ENCODE results near the gene CROCC2. TPM values are rescaled to one million over a fixed set of nuclear protein-coding genes. Genes with fewer than 3 reads are reported as not detected.

CROCC2 gene
- total RNA-seq, 1 donor from 2014 or later: 0.49 TPM

- no peak for TF ChIP-seq CTCF (IDR thresholded peaks at IDR 0.05)
- no peak for TF ChIP-seq POLR2A (IDR thresholded peaks at IDR 0.05)
- TF ChIP-seq POLR2AphosphoS5 (IDR thresholded peaks at IDR 0.05; ENCODE audit: insufficient read depth in 1 of 2, low read depth in 1 of 2): no peak
- intact Hi-C loops (cut with DNase I): no loop called here
Observed at GRCh38 chr2:240861547-240861946, 44.6 kb upstream of the CROCC2 start.

DNA sequence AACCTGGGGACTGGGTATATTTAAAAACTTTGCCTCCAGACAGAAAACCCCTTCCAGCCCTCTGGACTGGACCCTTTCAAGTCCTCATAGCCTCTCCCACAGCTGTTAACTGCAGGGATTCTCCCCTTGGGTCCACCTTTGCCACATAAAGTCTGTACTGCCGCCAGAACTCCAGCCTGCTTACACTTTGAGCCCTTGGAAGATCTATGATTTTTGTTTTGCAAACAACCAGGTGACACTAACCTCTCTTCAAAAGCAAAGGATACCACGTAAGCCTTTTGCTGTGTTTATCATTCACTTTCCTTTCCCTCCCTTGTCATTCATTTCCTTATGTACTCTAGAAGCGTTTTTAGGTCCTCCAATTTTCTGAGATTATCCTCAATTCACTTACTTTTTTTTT lies 41.7 kb upstream of the CROCC2 start:
- Histone ChIP-seq H3K4me3 (no peak overlapping the region), H3K4me1 (no peaks in the 10 kb centered on the region), H3K9me3 (no peaks in the 10 kb centered on the region), H3K36me3 (no peaks in the 10 kb centered on the region), H3K27me3 (no peaks in the 10 kb centered on the region), H3K27ac (no peak overlapping the region)
- TF ChIP-seq POLR2A (IDR thresholded peaks at IDR 0.05) (no peak), POLR2AphosphoS5 (IDR thresholded peaks at IDR 0.05; ENCODE audit: insufficient read depth in 1 of 2, low read depth in 1 of 2) (no peak), CTCF (IDR thresholded peaks at IDR 0.05) (no peak)
- no peak for DNase-seq (ENCODE audit: extremely low spot score in 2 of 2)
- intact Hi-C loops (cut with DNase I): no loop called here

More at GRCh38 chr2:240861547-240861946, 44.6 kb upstream of the CROCC2 start:
- Histone ChIP-seq H3K27me3 (no peaks in the 10 kb centered on the region), H3K4me3 (no peak overlapping the region), H3K4me1 (no peaks in the 10 kb centered on the region), H3K9me3 (no peaks in the 10 kb centered on the region), H3K27ac (no peak overlapping the region), H3K36me3 (no peaks in the 10 kb centered on the region)
- DNase-seq (ENCODE audit: extremely low spot score in 2 of 2): no peak

DNA sequence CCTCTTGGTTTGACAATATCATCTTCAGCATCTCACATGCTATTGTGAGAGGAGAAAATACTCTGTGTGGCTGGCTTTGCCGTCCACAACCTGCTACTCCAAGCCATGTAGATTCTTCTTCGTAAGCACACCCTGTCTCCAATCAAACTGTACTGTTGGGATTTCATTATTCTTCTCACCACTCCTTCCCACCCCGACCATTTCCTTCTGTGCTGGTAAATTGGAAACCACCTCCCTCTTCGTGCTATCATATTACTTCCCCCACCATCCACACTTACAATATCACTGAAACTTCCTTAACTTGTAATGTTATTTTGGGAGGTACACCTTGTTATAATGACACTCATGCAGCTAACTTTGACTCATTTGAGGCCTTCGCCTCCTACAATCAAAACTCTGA lies 40.7 kb upstream of the CROCC2 start:
- Histone ChIP-seq H3K27me3 (no peaks in the 10 kb centered on the region), H3K4me3 (no peak overlapping the region), H3K36me3 (no peaks in the 10 kb centered on the region), H3K27ac (no peak overlapping the region), H3K9me3 (no peaks in the 10 kb centered on the region), H3K4me1 (no peaks in the 10 kb centered on the region)
- no peak for DNase-seq (ENCODE audit: extremely low spot score in 2 of 2)
- no peak for TF ChIP-seq POLR2AphosphoS5 (IDR thresholded peaks at IDR 0.05; ENCODE audit: insufficient read depth in 1 of 2, low read depth in 1 of 2)
- TF ChIP-seq CTCF (IDR thresholded peaks at IDR 0.05): no peak
- no peak for TF ChIP-seq POLR2A (IDR thresholded peaks at IDR 0.05)
- intact Hi-C loops (cut with DNase I): no loop called here

- DNase-seq (ENCODE audit: extremely low spot score in 2 of 2): no peak
Observed at GRCh38 chr2:240868286-240869108, 37.6 kb upstream of the CROCC2 start, which contains the start of gene AGXT. TSS of gene AGXT (plus strand) at chr2:240868824. CDS start at chr2:240868866, 42 bp downstream.

More at GRCh38 chr2:240868286-240869108, 37.6 kb upstream of the CROCC2 start, which contains the start of gene AGXT:
- intact Hi-C loops (cut with DNase I): no loop called here
- Histone ChIP-seq H3K4me1 (no peaks in the 10 kb centered on the region), H3K36me3 (no peaks in the 10 kb centered on the region), H3K27me3 (no peaks in the 10 kb centered on the region), H3K9me3 (no peaks in the 10 kb centered on the region), H3K27ac (no peak within 1 kb of the TSS), H3K4me3 (no peak within 1 kb of the TSS)
- TF ChIP-seq POLR2AphosphoS5 (IDR thresholded peaks at IDR 0.05; ENCODE audit: insufficient read depth in 1 of 2, low read depth in 1 of 2): no peak
- no peak for TF ChIP-seq POLR2A (IDR thresholded peaks at IDR 0.05)
- no peak for TF ChIP-seq CTCF (IDR thresholded peaks at IDR 0.05)
